H54 (cell line): ENCODE results near the gene CDH23.
A peak's percentile ranks its signal among the peaks of the same experiment; 100 is the strongest.

ENCODE experiments used
- DNase-seq: peaks from one replicate; pipeline ENCODE4 v3.0.0; 2011; ENCODE audit warnings: low spot score, mixed read lengths; ENCODE audit not compliant: insufficient read length
- FAIRE-seq: peaks from 3 replicates; lab custom pipeline; 2011; peaks lifted over from hg19 to GRCh38; lab: Jason Lieb, UNC
- POLR2A ChIP-seq: IDR thresholded peaks from 2 replicates; pipeline ENCODE4 v1.6.1; 2011; ENCODE audit warnings: low read depth, mild to moderate bottlenecking, low read length

CDH23 gene

DNA sequence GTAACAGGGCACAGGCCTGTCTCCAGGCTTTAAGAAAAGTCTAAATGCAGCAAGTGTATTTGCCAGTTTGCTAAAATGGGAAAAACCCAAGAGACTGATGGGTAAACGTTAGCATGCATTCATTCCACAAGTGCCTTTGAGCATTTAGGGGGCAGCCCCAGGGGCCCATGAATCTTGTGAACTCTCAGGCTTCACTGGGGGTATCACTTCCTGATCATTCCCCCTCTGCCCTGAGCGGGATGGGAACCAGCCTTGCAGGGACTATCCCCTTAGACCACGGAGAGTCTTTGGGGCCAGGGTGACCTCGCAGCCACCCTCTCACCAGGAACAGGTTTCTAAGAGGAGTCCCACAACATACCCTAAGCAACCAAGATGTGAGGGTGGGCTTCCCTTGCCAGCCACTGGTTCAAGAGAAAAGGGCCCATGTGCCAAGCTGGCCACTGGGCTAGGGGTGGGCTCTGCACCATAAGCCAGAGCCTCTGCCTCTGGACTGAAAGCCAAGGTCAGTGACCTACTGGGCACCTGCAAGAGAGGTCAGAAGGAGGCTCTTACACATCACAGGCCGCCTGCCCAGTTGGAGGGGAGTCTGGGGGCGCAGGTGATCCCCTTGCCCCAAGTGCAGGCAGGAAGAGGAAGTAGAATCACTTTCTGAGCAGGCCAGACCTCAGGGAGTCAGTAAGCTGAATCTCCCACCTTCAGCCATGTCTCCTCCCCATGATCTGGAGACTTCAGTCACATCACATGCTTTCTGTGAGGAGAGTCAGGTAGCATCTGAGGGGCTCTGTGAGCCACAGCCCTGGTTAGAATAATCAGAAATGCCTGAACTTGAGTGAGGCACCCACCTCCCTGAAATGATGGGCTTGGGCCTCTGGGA is 247.8 kb downstream of the CDH23 start:
- DNase-seq (no peak), FAIRE-seq (no peak)
- TF ChIP-seq POLR2A: no peak

DNA sequence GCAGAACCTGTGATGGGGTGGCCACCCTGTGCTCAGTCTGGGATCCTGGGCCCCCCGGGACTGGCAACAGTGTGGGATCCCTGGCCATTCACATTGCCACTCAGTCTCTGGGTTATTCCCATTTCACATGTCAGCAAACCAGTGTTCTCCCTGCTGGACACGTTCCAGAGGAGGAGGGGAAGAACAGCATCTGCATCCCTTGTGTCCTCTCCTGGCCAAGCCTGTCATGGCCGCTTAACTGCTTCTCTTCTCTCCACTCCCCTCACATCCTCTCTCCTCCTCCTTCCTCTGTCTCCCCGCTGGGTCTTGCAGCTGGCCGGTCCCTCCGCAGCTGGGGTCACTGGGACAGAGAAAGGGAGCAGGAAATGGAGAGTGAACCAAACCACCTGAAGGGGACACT is 248.5 kb downstream of the CDH23 start:
- FAIRE-seq: no peak

DNA sequence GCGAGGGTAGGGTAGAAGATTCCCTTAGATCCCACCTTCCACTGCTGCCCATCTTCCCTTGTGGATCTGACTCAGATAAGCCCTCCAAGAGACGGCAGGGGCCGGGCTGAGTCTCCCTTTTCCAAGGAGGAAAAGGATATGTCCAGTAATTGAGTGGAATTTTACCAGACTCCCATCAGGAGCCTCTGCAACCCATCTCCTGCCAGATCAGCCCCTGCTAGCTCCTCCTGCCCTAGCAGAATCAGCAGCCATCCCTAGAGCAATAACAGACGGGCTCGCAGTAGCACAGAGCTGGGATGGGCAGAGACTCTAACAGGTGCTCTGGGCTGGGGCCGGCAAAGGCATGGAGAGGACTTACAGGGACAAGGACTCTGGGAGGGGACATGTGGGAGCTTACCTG is 249.3 kb downstream of the CDH23 start:
- no peak for TF ChIP-seq POLR2A
- FAIRE-seq: no peak
- DNase-seq: no peak

More for the DNA sequence above, 248.5 kb downstream of the CDH23 start:
- no peak for DNase-seq
- no peak for TF ChIP-seq POLR2A

DNA sequence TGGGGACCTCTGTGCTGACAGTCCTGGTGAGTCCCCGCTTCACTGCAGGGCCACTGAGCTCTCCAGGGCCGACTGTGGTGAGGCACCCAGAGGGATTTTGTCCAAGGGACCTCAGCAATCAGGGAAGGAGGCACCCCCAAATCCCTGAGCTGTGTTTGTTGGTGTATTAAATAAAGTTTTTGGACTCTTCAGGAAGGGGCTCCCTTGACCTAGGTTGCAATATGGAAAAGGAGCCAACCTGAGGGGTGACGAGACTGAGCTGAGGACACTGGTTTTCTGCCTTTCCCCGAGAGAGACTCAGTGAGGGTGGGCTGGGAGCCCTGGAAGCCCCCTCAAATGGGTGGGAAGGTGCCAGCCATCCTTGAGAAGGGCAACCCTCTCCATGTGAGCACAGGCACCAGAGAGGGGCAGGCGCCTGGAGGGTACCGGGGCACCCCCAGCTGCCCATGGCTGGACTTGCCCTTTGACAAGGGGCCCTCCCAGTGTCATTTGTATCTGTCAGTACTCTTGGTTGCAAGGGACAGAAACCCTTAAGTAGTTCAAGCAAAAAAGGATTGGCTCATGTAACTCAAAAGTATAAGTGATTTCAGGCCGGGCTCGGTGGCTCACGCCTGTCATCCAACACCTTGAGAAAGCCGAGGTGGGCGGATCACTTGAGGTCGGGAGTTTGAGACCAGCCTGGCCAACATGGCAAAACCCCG is 250.0 kb downstream of the CDH23 start:
- FAIRE-seq (no peak), DNase-seq (no peak)
- no peak for TF ChIP-seq POLR2A

DNA sequence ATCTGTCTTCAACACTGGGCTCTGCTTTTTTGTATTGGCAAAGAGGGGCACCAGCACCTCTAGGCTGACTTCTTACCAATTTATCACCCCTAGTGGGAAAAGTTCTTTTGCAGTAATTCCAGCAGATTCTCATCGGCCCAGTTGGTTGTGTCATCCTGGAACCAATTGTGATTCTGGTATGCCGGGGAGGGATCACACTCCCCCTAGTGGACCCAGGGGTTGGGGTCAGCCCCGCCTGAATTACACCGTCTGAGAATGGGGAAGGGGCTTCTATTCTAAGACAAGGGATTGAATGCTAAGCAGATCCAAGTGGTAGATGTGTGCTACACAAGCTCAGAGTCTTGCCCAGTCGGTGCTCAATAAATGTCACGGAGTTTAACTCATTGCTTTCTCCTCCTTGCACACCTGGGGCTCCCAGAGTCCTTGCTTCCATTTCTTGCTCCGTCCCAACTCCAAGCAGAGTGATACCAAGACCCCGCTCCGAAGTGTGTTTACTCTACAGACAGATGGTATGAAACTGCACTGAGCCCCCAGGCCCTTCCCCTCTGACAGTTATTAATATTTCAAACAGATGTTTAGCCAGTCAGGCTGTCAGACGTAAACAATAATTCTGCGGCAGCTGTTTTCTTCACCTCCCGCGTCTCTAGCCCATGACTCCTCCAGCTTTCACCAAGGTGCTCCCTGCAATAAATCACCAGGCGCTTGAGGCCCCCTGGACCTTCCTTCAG is 251.0 kb downstream of the CDH23 start:
- TF ChIP-seq POLR2A: no peak
- no peak for DNase-seq
- no peak for FAIRE-seq

DNA sequence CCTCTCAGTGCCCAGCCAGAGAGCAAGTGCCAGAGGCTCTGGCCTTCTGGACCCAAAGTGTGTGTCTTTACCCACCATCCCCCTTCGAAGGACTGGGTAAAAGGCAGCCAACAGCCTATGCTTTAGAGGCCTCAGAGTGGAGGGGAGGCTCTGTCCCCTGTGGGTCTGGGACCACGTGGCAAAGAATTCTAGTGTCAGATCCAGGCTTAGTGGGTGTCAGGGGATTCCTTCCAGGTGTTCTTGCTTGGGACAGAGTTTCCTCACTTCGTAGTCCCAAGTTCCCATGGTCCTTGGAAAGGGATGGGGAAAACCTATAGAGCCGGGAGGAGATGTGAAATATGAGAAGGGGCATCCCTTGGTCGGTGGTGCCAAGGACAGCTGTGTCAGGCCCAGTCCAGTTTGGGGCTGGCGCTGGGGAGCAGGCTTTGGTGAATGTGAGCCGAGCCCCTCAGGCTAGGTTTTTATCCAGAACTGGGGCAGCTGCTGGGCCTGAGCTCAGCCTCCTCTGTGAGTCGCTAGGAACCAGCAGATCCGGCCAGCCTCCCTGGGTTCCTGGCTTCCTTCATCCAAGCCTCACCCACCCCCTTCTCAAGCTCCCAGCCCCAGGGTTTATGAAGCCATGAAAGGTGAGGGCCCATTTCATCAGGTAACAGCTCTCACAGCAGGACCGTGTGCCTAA is 251.7 kb downstream of the CDH23 start:
- TF ChIP-seq POLR2A: no peak
- DNase-seq: no peak
- no peak for FAIRE-seq

DNA sequence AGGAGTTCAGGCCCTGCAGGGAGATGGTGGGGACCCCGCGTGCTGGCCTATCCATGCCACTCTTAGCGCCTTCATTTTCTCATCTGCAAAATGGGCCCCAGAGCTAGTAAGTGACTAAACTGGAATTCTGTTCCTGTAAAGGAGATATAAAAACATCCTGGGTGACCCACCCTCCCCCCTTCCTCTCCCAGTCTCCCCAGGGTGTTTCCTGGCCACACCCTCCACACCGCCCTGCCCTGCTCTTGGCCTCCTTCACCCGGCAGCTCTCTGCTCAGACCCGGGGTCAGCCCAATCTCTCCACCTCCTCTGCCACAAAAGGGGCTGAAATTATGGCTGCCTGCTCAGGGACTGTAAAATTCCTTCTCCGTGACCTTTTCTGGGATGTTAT is 252.2 kb downstream of the CDH23 start:
- TF ChIP-seq POLR2A: no peak
- DNase-seq (peak; percentile 78), FAIRE-seq (no peak)

DNA sequence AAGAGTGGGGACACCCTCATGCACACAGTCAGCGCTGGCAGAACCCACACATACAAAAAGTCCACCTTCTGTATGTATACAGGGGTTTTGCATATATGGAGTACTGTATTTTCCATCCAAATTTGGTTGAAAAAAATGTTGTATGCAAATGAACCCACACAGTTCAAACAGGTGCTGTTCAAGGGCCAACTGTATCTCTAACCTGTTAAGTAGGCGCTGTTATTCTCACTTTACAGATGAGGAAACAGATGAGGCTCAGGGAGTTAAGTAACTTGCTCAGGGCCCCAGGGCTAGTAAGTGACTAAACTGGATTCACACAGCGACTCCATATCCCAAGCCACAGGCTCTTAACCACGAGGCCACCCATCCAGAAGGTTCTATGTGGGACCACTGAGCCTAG is 252.9 kb downstream of the CDH23 start:
- TF ChIP-seq POLR2A: no peak
- FAIRE-seq (no peak), DNase-seq (no peak)

DNA sequence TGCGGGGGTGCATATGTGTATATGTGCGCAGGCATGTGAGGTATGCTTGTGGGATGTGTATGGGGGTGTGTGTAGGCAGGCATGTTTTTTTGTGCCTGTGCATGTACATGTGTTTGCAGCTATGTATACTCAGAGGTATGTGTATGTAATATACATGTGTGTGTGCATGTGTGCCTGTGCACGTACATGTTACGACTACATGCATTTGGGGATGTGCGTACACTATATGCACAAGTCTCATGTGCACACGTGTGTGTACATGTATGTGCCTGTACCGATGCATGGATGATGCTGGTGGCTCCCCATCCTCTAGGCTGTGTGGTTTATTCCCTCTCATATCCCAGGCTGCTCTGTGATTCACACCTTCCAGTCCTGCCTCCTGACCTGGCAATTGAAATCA is 253.7 kb downstream of the CDH23 start:
- FAIRE-seq: no peak
- no peak for TF ChIP-seq POLR2A
- no peak for DNase-seq

DNA sequence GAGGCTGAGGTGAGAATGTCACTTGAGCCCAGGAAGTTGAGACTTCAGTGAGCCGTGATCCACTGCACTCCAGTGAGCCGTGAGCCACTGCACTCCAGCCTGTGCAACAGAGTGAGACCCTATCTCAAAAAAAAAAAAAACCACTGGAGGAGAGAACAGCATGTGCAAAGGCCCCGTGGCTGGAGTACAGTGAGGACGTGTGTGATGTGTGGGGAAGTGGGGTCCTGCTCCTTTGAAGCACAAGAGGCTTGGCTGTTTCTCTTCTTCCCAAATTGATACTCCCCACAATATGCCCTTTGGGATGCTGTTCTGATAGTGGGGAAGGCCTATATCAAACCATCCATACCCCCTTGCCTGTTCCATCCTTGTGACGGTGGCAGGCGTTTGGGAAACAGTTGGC is 254.7 kb downstream of the CDH23 start:
- FAIRE-seq (no peak), DNase-seq (no peak)
- no peak for TF ChIP-seq POLR2A

DNA sequence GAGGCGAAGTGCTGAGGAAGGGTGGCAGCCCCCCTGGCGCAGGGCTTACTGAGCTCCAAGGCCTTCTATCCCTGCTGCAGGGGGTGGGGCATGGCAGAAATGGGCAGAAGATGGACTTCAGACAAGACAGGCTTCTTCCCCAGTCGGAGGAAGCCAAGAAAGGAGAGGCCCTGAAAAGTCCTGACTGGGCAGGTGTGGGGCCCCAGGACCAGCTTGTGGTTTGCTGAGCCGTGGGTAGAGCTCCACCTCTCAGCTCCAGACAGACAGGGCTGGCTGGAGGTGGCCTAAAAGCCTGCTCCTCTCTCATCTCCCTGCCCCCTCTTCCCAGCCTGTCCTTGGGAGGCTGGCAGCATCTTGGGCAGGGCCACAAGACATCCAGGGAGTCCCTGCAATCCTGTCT is 255.2 kb downstream of the CDH23 start:
- DNase-seq (no peak), FAIRE-seq (no peak)
- TF ChIP-seq POLR2A: no peak

DNA sequence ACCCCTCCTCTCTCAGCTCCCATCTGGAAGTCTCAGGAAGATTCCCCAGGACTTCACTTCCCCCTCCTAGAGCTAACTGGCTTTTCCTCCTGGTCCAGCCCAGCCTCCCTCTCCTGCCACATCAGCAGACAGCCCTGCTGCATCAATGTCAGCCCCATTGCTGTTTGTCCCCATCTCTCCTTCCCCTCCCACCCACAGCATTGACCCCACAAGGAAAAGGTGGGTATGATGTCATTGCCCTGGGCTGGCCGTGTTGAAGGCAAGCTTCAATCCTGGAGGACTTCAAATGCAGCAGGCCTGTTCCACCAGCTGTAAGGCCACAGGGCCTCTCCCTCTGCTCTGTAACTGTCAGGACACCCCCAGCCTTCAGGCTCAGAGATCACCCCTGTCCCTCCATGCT is 256.3 kb downstream of the CDH23 start:
- TF ChIP-seq POLR2A: no peak
- FAIRE-seq (no peak), DNase-seq (no peak)

DNA sequence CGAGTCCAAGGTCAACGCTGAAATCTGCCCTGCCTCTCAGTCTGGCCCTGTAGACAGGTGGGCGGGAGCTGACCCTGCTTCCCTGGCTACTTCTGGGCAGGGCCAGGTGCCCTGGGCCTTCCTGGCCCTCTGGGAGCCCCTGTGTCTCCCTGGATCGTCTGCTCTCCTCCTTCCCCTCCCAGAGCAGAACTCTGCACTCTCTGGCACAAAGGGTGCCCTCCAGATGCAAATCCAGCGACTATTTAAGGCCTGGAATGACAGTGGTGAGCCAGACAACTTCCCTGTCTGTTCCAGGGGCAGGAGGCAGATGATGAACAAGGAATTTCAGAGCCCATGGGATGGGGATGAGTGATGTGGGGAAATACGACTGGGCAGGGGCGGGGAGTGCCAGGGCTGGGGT is 259.5 kb downstream of the CDH23 start:
- DNase-seq (no peak), FAIRE-seq (no peak)
- no peak for TF ChIP-seq POLR2A

DNA sequence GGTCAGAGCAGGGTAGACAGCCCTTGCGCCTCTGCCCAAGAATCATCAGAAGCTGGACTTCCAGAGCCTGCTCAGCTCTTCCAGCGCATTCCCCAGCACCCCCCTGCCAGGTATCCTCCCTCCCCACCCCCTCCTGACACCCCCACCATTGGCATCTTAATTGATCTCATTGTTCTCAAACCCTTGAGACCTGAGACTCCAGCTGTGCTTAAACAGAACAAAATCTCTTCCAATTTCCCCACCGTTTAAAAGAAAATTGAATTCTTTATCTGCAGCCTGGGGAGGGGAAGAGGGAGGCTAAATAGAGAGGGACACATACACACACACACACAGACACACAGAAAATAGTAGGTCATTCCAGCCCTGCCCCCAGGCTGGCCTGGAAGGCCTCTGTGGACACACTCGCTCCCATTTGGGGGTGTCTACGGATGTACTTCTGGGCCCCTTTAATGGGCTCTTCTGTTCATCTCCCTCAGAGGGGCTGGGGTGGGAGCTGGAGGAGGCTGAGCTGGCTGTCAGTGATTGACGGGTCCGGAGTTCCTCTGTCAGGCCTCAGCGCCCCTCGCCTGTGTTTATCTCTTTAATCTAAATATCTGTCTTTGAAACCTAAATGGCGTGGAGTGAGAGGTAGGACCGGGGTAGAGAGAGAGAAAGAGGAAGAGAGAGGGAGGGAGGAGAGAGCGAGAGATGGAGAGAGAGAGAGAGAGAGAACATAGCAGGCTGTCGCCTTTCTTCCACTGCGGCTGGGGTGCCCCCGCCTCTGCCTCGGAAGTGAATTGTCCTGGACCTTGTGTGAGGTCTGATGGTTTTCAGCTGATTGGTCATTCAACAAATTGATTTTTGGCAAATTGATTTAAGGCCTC is 261.1 kb downstream of the CDH23 start:
- TF ChIP-seq POLR2A: no peak
- DNase-seq (no peak), FAIRE-seq (no peak)
